ENCODE results near the gene DNAJC6.
"Not testable (repeated sequence)": the region's sequence is repeated elsewhere in the genome, so short reads cannot be mapped to it uniquely, and the experiment has no call there.

DNAJC6 gene

GRCh38 chr1:65357291-65357960, 48.1 kb downstream of the DNAJC6 start:
- no peak for DNase-seq (ENCODE audit: low spot score)

GRCh38 chr1:65359888-65360287, 50.5 kb downstream of the DNAJC6 start:
- DNase-seq (ENCODE audit: low spot score) = no peak

- no peak for DNase-seq (ENCODE audit: low spot score)
Measured at GRCh38 chr1:65360648-65361047, 51.3 kb downstream of the DNAJC6 start.

GRCh38 chr1:65362545-65362944, 53.2 kb downstream of the DNAJC6 start:
- no peak for DNase-seq (ENCODE audit: low spot score)

GRCh38 chr1:65363484-65363883, 54.1 kb downstream of the DNAJC6 start:
- no peak for DNase-seq (ENCODE audit: low spot score)

GRCh38 chr1:65368403-65368802, 59.1 kb downstream of the DNAJC6 start:
- DNase-seq (ENCODE audit: low spot score) = no peak

- no peak for DNase-seq (ENCODE audit: low spot score)
Measured at GRCh38 chr1:65371544-65371943, 62.2 kb downstream of the DNAJC6 start.

- DNase-seq (ENCODE audit: low spot score) = no peak
Measured at GRCh38 chr1:65372557-65372956, 63.2 kb downstream of the DNAJC6 start.

- DNase-seq (ENCODE audit: low spot score) = no peak
Measured at GRCh38 chr1:65377496-65378246, 68.3 kb downstream of the DNAJC6 start.

- no peak for DNase-seq (ENCODE audit: low spot score)
Measured at GRCh38 chr1:65378247-65378946, 69.1 kb downstream of the DNAJC6 start.

GRCh38 chr1:65384426-65384825, 75.1 kb downstream of the DNAJC6 start:
- not testable (repeated sequence) for DNase-seq (ENCODE audit: low spot score)

- no peak for DNase-seq (ENCODE audit: low spot score)
Measured at GRCh38 chr1:65386439-65386838, 77.1 kb downstream of the DNAJC6 start.

- no peak for DNase-seq (ENCODE audit: low spot score)
Measured at GRCh38 chr1:65387821-65388220, 78.5 kb downstream of the DNAJC6 start.

- no peak for DNase-seq (ENCODE audit: low spot score)
Measured at GRCh38 chr1:65388908-65389695, 79.8 kb downstream of the DNAJC6 start.

GRCh38 chr1:65392497-65392896, 83.2 kb downstream of the DNAJC6 start:
- no peak for DNase-seq (ENCODE audit: low spot score)

- DNase-seq (ENCODE audit: low spot score) = no peak
Measured at GRCh38 chr1:65393347-65393746, 84.0 kb downstream of the DNAJC6 start.

GRCh38 chr1:65393928-65394327, 84.6 kb downstream of the DNAJC6 start:
- DNase-seq (ENCODE audit: low spot score) = no peak

- no peak for DNase-seq (ENCODE audit: low spot score)
Measured at GRCh38 chr1:65395887-65396612, 86.7 kb downstream of the DNAJC6 start.

GRCh38 chr1:65398083-65398482, 88.7 kb downstream of the DNAJC6 start:
- DNase-seq (ENCODE audit: low spot score) = no peak

- no peak for DNase-seq (ENCODE audit: low spot score)
Measured at GRCh38 chr1:65399003-65399402, 89.7 kb downstream of the DNAJC6 start.

- no peak for DNase-seq (ENCODE audit: low spot score)
Measured at GRCh38 chr1:65401612-65402011, 92.3 kb downstream of the DNAJC6 start.

- no peak for DNase-seq (ENCODE audit: low spot score)
Measured at GRCh38 chr1:65404941-65405340, 95.6 kb downstream of the DNAJC6 start.

Measured in ecto neural progenitor cell (in vitro differentiated cells).